Natural killer cell (primary cell): ENCODE measurements around the gene ARL6IP4. TPM values are rescaled to one million over a fixed set of nuclear protein-coding genes. Genes with fewer than 3 reads are reported as not detected.
"Not testable (repeated sequence)": the region's sequence is repeated elsewhere in the genome, so short reads cannot be mapped to it uniquely, and the experiment has no call there.

Experiments
- ATAC-seq, 3 donors: fragments of 150-1000 bp in 2 of 3; fragments of 200-7000 bp in 1 of 3; cut with Tn5 transposase; 1 replicate in 1 of 3; 2 replicates in 2 of 3; pipeline ENCODE4 v1.10.0; 2021; ENCODE audit warnings: mild to moderate bottlenecking in 2 of 3, moderate library complexity in 2 of 3
- DNase-seq, 2 donors: peaks; one replicate each; pipeline versions ENCODE4 v3.0.0 to v3.0.0-alpha.2; 2013 to 2021; ENCODE audit warnings: mixed read lengths in 1 of 2
- H3K27ac ChIP-seq: one replicate; pipeline ENCODE4 v1.5.1; 2013; ENCODE audit warnings: mild to moderate bottlenecking, low read length
- H3K27me3 ChIP-seq: one replicate; pipeline ENCODE4 v1.6.1; 2013; ENCODE audit warnings: low read length; ENCODE audit not compliant: control insufficient read depth, insufficient read depth
- H3K36me3 ChIP-seq: one replicate; pipeline ENCODE4 v1.6.1; 2013; ENCODE audit warnings: low read length; ENCODE audit not compliant: control insufficient read depth, insufficient read depth
- H3K4me1 ChIP-seq: one replicate; pipeline ENCODE4 v1.6.1; 2013; ENCODE audit warnings: low read length; ENCODE audit not compliant: control insufficient read depth, insufficient read depth
- H3K4me3 ChIP-seq: one replicate; pipeline ENCODE4 v1.5.1; 2013; ENCODE audit warnings: low read length
- H3K9me3 ChIP-seq: one replicate; pipeline ENCODE4 v1.6.1; 2013; ENCODE audit warnings: low read length; ENCODE audit not compliant: control insufficient read depth, insufficient read depth
- H3K27ac Mint-ChIP-seq, 2 donors: one replicate each; pipeline ENCODE4 v1.8.0; 2022; ENCODE audit warnings: mild to moderate bottlenecking in 2 of 2, mixed read lengths in 2 of 2, moderate library complexity in 1 of 2
- H3K27me3 Mint-ChIP-seq, 2 donors: one replicate each; pipeline ENCODE4 v1.8.0; 2022; ENCODE audit warnings: low read depth in 2 of 2, mixed read lengths in 2 of 2
- H3K36me3 Mint-ChIP-seq: one replicate; pipeline ENCODE4 v1.8.0; 2022; ENCODE audit warnings: mixed read lengths
- H3K4me1 Mint-ChIP-seq, 2 donors: one replicate each; pipeline ENCODE4 v1.8.0; 2022; ENCODE audit warnings: mixed read lengths in 2 of 2
- H3K4me3 Mint-ChIP-seq: one replicate; pipeline ENCODE4 v1.8.0; 2022; ENCODE audit warnings: mild to moderate bottlenecking, moderate library complexity, mixed read lengths
- H3K9me3 Mint-ChIP-seq, 2 donors: one replicate each; pipeline ENCODE4 v1.8.0; 2022; ENCODE audit warnings: mixed read lengths in 2 of 2
- WGBS: methylation state at CpG from one replicate; pipeline ENCODE4 v1.1.7; 2013; ENCODE audit warnings: missing lambda C conversion rate; ENCODE audit not compliant: insufficient coverage; 5-methylcytosine and 5-hydroxymethylcytosine counted together
- intact Hi-C: fragments of 100-400 bp; cut with micrococcal nuclease; formaldehyde crosslinking; loops from one replicate; pipeline ENCODE4 v1.14.2; 2022
- total RNA-seq, 4 donors: library from RNA; stranded (reverse); fragments of 120-200 nt in 1 of 4; gene quantifications; one replicate each; pipeline versions ENCODE4 v1.2.3 to v1.2.4, GENCODE V29; 2013 to 2022
- TF ChIP-seq, protein P1 (sequence below): fragments of 200-600 bp; IDR thresholded peaks from one replicate; pipeline ENCODE4 v1.8.0; 2022; ENCODE audit warnings: antibody characterized with exemption

The ARL6IP4 gene
- total RNA-seq, 3 donors from 2014 or later (not counting 1 experiment from before 2014, with no cell fraction given), result 97.2 to 136 (median 116) TPM

DNA sequence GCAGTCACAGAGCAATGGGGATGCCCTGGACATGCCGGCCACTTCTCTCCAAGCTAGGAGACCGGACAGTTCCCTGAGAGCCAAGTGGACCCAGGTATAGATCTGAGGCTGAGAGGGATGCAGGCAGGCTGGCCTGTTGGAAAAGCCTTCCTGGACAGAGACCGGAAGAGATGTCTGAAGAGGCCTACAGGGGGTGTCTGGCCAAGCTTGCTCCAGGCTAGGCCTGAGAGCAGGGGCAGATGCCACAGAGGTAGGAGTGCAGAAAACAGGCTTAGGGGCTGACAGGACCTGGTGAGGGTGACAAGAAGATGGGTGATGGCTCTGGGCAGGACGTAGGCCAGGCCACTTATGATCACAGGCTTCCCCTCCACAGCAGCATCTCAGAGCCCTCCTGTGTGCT is 30.2 kb downstream of the ARL6IP4 start:
- H3K36me3 ChIP-seq, result peaks cover 36% of the 10 kb centered on the region
- H3K27ac Mint-ChIP-seq, result peak overlapping the region in 1 of 2 donors; percentile 46

DNA sequence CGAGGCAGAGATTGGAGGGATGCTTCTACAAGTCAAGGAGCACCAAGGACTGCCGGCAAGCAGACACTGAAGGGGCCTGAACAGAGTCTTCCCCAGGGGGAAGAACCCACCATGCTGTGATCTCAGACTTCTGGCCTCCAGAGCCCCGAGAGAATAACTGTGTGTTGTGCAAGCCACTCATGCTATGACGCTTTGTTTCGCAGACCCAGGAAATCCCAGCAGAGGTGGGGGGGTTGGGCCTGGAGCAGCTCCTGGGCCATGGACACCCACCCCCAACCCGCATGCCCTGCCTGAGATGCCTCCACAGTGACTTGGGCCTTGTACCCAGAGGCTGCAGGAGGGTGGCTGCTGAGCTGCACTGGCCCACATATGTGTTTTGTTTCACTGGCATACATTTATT is 31.2 kb downstream of the ARL6IP4 start:
- Histone ChIP-seq H3K4me3 (no peak overlapping the region), H3K27ac (no peak overlapping the region), H3K36me3 (peaks cover 36% of the 10 kb centered on the region), H3K9me3 (no peaks in the 10 kb centered on the region), H3K4me1 (no peaks in the 10 kb centered on the region), H3K27me3 (no peaks in the 10 kb centered on the region)
- Mint-ChIP-seq H3K4me1 (peaks cover 0 to 10% of the 10 kb centered on the region in 2 donors), H3K27ac (no peak overlapping the region), H3K27me3 (no peaks in the 10 kb centered on the region), H3K36me3 (no peaks in the 10 kb centered on the region), H3K4me3 (no peak overlapping the region), H3K9me3 (no peaks in the 10 kb centered on the region)
- no peak for DNase-seq
- ATAC-seq, result no peak
- TF ChIP-seq, protein P1, sequence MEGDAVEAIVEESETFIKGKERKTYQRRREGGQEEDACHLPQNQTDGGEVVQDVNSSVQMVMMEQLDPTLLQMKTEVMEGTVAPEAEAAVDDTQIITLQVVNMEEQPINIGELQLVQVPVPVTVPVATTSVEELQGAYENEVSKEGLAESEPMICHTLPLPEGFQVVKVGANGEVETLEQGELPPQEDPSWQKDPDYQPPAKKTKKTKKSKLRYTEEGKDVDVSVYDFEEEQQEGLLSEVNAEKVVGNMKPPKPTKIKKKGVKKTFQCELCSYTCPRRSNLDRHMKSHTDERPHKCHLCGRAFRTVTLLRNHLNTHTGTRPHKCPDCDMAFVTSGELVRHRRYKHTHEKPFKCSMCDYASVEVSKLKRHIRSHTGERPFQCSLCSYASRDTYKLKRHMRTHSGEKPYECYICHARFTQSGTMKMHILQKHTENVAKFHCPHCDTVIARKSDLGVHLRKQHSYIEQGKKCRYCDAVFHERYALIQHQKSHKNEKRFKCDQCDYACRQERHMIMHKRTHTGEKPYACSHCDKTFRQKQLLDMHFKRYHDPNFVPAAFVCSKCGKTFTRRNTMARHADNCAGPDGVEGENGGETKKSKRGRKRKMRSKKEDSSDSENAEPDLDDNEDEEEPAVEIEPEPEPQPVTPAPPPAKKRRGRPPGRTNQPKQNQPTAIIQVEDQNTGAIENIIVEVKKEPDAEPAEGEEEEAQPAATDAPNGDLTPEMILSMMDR, result no peak
- intact Hi-C loops, result no loop called here
- 82% methylated on average over 6 of the region's 6 CpGs for WGBS

More for the DNA sequence above, 30.2 kb downstream of the ARL6IP4 start:
- H3K9me3 Mint-ChIP-seq, result no peaks in the 10 kb centered on the region
- H3K4me1 Mint-ChIP-seq, result peaks cover 0 to 10% of the 10 kb centered on the region in 2 donors
- Histone ChIP-seq H3K27me3 (no peaks in the 10 kb centered on the region), H3K27ac (no peak overlapping the region), H3K4me3 (no peak overlapping the region), H3K4me1 (no peaks in the 10 kb centered on the region), H3K9me3 (no peaks in the 10 kb centered on the region)
- intact Hi-C loops, result no loop called here
- ATAC-seq (no peak), DNase-seq (no peak)
- TF ChIP-seq, protein P1, result no peak
- no peaks in the 10 kb centered on the region for H3K27me3 Mint-ChIP-seq
- no peak overlapping the region for H3K4me3 Mint-ChIP-seq
- 94% methylated on average over 4 of the region's 4 CpGs for WGBS
- H3K36me3 Mint-ChIP-seq, result no peaks in the 10 kb centered on the region

DNA sequence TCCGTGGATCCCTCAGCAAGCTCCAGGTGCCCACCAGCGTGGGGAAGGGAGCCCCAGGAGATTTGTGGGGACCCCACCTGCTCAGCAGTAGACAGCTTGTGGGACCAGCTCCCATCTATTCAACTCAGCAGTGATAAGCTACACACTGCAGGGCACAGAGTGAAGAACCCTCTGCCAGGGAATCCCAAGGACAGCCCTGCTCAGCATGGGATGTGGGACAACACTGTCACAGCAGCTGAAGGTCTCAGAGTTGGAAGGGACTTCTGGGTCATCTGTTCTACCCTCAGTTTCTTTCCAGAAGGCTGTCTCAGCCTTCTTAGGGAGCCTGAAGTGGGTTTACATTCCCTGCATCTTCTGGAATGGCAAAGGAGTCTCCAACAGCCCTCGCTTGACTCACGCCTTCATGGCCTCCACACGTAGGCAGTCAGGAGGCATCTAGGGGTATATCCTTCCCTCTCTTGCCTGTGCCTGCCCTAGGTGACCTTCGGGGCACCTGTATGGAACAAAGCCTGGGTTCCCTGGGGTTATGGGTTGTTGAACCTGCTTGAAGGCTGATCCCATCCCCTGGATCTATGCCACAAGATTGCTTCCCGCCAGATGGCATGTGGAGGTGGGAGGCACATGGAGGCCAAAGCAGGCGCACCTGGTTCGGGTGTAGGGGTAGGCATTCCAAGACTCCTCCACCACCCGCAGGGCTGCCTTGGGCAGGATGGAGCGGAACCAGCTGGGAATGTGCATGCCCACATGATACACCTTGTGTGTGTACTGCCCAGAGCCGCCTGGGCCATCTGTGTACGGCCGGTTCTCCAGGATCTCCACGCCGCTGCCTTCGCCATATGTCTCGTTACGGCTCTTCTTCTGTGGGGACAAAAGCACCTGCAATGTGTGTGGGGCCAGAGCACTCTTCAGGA is 33.0 kb downstream of the ARL6IP4 start:
- TF ChIP-seq, protein P1, result no peak
- WGBS, result 95% methylated on average over 19 of the region's 19 CpGs
- Mint-ChIP-seq H3K4me1 (peaks cover 0 to 17% of the 10 kb centered on the region in 2 donors), H3K27ac (no peak overlapping the region), H3K9me3 (no peaks in the 10 kb centered on the region), H3K36me3 (no peaks in the 10 kb centered on the region), H3K4me3 (no peak overlapping the region), H3K27me3 (no peaks in the 10 kb centered on the region)
- H3K27ac ChIP-seq, result no peak overlapping the region
- H3K27me3 ChIP-seq, result no peaks in the 10 kb centered on the region
- H3K36me3 ChIP-seq, result peaks cover 29% of the 10 kb centered on the region
- no peaks in the 10 kb centered on the region for H3K9me3 ChIP-seq
- H3K4me3 ChIP-seq, result no peak overlapping the region
- no peaks in the 10 kb centered on the region for H3K4me1 ChIP-seq
- intact Hi-C loops, result no loop called here
- DNase-seq (no peak), ATAC-seq (no peak)

GRCh38 chr12:123014473-123014872 is 34.0 kb downstream of the ARL6IP4 start:
- DNase-seq, H3K27me3 ChIP-seq, ATAC-seq, H3K27me3 Mint-ChIP-seq, H3K9me3 ChIP-seq, H3K4me3 Mint-ChIP-seq, H3K27ac ChIP-seq, H3K9me3 Mint-ChIP-seq, H3K36me3 Mint-ChIP-seq, intact Hi-C loops, H3K4me1 ChIP-seq, H3K4me3 ChIP-seq: not testable (repeated sequence)
- peaks cover 20% of the 10 kb centered on the region for H3K36me3 ChIP-seq
- peak overlapping the region in 1 of 2 donors; percentile 24 for H3K27ac Mint-ChIP-seq
- 92% methylated on average over 3 of the region's 4 CpGs for whole genome bisulfite sequencing
- peaks cover 3 to 21% of the 10 kb centered on the region in 2 donors for H3K4me1 Mint-ChIP-seq
